Stimulated activated naive CD8-positive, alpha-beta T cell treated with anti-CD3 and anti-CD28 coated beads, Interleukin-15, Interleukin-2, amounts not matched to agents 100 U/mL and 50 U/mL, for 24 hours (primary cell): ENCODE measurements around the gene AGRP.
"Not testable (repeated sequence)": the region's sequence is repeated elsewhere in the genome, so short reads cannot be mapped to it uniquely, and the experiment has no call there.

Source experiments
- ATAC-seq: fragments of 150-1000 bp; cut with Tn5 transposase; one replicate; pipeline ENCODE4 v1.10.0; 2021
- DNase-seq: peaks from one replicate; pipeline ENCODE4 v3.0.0; 2021

AGRP gene

DNA sequence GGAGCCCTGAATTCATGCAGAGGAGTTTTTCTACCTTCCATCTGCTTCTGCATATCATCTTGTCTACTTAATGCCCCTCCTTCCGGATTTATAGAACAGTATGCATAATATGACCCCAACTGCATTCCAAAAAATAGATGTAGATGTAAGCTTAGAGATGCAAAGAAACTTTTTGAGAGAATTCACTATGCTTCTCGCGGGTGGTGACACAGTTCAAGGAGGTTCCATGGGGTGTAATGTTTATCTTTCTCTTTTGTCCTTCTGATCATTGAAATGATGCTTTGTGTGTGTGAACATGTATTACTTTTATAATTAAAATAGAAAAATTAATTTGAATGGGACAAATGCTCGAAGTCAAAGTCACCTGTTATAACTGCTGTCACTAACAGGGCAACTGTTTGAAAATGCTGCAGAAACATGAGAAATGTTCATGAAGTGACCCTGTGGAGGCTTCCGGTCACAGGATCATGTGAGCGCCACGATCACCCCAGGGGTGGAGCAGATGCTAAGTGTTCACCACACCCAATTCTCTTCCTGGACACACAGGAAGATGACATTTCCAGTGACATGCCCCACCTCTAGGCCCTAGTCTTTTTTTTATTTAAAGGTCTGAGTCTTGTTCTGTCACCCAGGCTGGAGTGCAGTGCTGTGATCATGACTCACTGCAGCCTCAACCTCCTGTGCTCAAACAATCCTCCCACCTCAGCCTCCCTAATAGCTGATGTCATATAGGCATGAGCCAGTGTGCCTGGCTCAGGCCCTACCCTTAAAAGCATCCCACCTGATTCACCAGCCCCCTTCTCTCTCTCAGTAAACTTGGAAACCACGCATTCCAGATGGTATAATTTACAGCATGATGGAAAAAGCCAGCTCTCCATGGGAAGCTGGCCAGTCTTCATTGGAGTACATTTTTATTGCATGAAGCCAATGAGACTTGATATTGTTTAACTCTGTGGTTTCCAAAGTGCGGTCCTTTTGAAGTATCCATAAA lies 21.0 kb upstream of the AGRP start:
- peak; percentile 89 for ATAC-seq

DNA sequence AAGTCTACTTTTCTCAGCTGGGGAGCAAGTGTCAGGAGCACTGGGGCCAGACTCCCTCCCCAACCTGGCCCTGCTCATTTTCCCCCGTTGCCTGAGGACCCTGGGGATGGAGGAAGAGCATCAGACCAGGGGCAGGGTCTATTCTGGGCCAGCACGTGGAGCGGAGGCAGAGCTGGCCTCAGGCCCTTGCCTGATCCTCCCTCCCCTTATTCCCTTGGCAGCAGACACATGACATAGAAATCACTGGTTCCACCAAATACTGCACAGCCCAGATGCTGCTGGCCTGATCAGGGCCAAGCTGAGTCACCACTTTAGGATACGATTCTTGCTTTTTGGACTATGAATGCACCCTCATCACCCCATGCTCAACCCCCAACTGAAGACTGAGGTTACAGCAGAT lies 15.8 kb upstream of the AGRP start:
- ATAC-seq (no peak), DNase-seq (no peak)

More for the DNA sequence above, 21.0 kb upstream of the AGRP start:
- peak; percentile 51 for DNase-seq

DNA sequence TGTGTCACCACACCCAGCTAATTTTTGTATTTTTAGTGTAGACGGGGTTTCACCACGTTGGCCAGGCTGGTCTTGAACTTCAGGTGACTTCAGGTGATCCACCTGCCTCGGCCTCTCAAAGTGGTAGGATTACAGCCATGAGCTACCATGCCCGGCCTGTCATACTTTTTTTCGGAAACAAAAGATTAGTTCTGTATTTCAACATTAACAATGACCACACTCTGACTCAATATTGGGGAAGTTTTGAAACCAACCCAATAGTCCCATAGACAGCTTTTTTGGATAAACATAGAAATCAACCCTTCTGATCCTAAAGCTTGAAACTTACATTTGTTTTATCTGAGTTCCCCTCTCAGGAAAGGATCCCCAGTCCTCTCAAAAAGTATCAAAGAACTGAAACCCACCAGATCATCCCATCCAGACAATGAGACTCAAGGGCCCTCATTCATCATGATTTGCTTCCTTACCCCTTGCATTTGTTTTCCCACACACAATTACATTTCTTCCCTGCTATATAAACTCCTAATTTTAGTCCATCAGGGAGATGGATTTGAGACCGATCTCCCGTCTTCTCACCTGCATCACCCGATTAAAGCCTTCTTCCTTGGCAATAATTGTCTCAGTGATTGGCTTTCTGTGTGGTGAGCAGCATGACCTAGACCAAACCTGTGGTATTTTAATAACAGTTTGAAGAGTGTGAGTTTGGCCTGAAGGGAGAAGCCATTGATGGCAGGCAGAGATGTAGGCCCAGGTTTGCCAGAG lies 7.2 kb upstream of the AGRP start:
- no peak for DNase-seq

DNA sequence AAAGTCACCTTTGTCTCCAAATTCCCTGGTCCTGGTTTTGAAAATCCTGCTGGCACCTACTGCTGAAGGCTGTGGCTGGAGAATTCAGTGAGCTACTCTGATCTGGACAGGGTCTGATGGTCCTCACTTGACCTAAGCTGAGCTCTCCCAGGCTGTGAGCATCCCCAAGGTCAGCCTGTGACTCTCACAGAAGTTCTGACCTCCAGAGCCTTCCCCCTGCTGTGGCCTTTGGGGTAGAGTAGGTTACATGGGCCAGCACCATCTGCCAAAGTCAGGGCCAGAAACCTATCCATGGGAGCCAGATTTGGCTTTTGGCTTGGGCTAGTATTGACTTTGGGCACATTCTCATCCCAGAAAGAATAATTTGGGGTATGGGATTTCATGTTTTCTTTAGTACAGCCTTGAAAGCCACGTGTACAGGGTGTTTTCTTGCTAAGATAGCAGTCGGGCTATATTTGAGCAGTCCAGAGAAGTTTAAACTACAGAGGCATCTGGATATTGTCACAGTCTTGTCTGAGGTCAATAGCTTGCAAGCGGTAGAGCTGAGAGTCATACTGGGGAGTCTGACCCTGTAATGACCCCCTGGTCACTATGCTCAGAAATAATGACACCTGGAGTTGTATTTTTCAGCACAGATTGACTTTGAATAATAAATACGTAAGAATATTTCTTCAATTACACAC lies 6.2 kb upstream of the AGRP start:
- ATAC-seq (no peak), DNase-seq (no peak)

More for the DNA sequence above, 7.2 kb upstream of the AGRP start:
- no peak for ATAC-seq

DNA sequence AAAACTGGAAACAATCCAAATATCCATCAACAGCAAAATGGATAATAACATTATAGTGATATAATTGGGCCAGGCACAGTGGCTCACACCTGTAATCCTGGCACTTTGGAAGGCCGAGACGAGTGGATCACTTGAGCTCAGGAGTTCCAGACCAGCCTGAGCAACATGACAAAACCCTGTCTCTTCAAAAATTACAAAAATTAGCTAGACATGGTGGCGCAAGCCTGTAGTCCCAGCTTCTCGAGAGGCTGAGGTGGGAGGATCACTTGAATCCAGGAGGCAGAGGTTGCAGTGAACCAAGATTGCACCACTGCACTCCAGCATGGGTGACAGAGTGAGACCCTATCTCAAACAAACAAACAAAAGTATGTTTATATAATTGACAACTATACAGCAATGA lies 4.2 kb upstream of the AGRP start:
- not testable (repeated sequence) for ATAC-seq, DNase-seq

DNA sequence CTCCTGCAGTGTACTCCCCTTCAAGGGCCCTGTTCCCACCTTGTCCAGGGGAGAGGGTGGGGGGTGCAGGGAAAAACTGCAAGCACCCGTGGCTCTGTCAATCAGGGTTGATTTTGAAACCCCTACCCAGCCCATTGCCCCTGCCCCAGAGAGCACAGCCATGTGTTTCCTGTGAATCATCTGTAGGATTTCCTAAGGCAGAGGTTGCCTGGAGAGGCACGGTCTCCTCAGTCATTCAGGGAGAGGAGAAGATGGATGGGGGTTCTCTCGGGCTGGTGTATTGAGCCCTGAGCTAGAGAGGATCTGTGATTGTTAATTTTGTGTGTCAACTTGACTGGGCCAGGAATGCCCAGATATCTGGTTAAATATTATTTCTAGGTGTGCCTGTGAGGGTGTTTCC lies 3.5 kb upstream of the AGRP start:
- DNase-seq (no peak), ATAC-seq (no peak)

DNA sequence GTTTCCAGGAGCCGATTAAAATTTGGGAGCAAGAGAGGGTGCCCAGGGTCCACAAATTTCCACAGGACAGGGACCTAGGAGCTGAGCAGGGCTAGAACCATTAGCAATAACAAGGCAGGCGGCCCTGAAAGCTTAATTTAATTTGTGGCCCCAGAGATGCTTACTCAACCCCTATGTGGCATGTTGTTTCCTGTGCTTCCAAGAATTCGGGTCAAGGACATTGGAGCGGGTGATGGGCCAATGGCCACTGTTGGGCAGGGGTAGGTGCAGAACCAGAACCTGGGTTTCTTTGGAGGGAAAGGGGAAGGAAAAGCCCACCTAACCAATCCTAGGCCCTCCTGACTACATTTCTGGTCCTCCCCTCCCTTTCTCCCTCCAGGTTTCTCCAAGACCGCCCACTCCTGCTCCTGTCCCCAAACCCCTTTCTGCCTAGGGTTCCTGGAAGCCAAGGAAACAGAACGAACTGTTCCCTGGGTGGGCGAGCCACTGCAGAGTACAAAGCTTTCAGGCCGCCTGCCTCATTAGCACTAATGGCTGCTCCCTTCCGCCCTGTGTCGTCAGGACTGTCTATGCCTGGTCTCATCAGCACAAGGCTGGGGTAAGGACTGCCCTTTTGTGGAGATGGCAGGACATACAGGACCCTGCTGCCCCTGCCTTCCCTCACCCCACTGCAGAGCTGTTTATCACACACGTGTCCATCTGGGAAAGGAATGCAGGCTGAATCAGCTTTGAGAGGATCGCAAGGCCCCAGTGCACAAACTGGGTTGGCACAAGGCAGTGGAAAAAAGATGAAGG lies 581 bp upstream of the AGRP start:
- DNase-seq (no peak), ATAC-seq (no peak)

DNA sequence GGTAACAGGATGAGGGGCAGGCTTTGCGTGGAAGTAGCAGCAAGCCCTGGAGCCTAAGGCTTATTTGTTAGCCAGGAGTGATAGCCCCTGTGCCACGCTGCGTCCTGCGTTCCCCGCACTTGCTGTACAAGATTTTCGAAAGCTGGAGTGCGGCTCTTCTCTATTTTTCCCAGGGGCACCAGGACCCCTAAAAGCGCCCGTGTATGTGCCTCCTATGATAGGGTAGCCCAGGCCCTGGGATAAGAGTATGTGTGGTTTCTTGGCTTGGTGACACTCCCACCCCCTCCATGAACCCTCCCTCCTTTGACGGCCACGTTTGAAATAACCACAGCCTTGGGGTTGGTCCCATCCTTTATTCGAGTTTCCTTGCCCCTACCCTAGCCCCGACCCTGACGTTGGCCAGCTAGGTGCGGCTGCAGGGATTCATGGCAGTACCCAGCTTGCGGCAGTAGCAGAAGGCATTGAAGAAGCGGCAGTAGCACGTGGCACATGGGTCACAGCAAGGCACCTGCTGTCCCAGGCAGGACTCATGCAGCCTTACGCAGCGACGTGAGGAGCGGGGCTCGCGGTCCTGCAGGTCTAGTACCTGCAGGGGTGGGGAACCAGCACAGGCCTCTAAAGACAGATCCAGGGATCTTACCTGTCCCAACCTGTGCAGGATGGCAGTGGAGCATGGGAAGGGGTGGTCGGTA lies 968 bp downstream of the AGRP start:
- peak; percentile 20 for DNase-seq
- ATAC-seq, result no peak

DNA sequence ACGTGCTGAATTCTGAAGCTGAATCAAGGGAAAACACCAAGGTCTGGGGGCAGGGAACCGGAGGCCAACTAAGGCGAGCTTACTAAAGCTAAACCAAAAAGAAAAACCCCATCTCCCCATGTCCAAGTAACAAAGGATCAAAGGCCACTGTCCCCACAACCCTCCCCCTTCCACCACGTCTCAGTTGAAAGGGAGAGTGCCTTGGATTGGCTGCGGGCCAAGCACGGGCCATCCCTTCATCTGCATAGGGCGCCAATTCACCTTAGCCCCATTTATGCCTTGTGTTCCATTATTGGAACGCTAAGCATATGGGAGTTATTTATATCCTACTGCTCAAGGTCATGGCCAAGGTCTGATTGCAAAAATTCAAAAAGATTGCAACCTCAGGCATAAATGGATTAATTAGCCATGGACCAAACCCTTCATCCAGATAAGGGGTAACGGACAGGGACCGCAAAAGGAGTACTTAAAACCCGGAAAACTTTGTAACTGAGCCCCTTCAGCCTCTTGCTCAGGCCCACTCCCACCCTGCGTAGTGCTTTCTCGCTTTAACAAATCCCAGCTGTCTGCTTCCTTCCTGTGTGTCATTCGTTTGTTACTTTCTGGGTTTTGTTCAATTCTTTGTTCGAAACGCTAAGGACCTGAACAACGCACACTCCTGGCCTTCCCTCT lies 1.6 kb downstream of the AGRP start:
- ATAC-seq (peak; percentile 25), DNase-seq (peak; percentile 74)

DNA sequence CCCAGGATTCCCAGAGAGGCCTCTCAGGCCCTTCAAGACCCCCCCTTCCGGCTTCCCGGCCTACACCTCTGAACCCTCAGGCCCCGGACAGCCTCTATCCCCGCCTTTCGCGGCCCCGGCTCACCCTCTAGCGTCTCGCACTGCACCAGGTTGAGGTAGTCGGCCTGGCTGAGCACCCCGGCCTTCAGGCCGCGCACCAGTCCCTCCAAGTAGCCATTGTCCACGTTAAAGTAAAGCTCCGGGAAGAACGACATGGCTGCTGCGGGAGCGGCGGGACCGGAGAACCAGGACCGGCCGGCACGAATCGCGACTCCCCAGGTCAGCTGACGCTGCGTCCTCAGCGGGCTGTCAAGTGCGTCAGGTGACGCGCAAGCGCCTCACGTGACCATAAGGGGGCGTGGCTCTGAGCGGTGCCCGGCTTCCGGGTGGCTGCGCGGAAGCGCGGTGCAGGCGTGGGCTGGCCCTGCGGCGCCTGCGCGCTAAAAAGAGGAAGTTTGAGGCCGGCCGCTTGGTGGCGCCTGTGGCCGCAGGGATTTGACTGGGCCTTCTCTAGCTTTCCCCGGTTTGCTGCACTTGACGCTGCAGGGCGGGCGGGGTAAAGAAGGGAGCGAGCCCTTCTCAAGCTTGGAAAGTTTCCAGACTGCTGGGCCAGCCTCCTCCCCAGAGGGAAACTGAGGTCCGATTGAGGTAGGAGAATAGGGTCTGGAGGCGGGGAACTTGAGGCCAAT lies 2.4 kb downstream of the AGRP start, which contains the start of gene ATP6V0D1:
TSS of gene ATP6V0D1 (minus strand) at position 325 of the 728 bp plus-strand sequence. CDS start at position 254, 71 bp downstream.
- peak; percentile 92 for ATAC-seq
- DNase-seq, result peak; percentile 100

DNA sequence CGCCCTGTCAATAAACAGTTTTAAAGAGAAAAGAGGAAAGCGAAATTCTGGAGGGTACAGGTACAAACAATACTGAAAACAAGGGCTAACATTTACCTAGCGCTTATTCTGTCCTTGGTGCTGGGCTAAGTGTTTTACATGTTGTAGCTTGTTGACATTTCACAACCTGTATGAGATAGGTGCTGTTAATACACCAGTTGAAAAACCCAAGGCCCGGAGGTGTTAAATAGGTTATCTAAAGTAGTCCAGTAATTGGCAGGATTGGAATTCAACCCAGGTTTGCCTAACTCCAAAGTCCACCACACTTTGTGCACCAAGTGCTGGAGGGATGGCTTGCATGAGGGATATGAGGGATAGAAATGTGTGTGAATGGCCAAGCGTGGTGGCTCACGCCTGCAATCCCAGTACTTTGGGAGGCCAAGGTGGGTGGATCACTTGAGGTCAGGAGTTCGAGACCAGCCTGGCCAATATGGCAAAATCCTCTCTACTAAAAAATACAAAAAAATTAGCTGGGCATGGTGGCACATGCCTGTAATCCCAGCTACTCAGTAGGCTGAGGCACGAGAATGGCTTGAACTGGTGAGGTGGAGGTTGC lies 5.3 kb downstream of the AGRP start:
- ATAC-seq (no peak), DNase-seq (no peak)

DNA sequence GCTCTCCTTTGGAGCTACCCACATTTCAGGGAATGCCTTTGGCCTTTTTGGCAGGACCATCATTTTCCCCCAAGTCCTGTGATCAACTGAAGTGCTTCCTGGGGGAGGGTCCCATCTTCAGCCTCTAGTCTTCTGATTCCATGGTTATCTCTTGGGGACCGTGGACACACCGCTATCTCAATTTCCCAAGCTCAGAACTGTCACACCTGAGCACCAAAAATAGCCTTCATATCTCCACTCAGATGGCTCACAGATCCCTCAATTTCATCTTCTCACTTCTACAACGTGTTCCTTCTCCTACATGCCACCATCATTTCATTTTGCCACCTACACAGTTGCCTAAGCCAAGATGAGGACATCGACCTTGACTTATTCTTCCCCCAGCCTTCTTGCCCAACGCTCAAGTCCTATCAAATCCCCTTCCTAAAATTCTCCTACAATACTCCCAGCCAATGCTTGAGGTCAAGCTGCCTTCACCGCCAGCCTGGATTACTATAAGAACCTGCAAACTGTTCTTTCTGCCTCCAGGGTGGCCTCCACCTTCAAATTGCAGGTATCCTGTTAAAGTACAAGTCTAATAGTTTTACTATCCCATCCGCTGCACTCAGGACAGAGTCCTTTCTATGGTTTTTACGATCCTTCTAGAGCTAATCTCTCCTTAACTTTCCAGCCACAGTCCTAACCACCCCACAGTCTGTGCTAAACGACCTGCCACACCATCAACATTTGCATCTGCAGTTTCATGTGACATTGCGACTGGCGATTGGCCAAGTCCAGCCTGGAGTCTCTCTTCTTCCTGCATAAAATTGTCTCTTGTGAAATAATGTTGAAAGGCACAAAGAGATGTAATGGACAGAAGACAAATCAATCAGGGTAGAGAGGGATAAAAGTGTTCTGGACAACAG lies 8.5 kb downstream of the AGRP start:
- no peak for ATAC-seq
- DNase-seq, result no peak

DNA sequence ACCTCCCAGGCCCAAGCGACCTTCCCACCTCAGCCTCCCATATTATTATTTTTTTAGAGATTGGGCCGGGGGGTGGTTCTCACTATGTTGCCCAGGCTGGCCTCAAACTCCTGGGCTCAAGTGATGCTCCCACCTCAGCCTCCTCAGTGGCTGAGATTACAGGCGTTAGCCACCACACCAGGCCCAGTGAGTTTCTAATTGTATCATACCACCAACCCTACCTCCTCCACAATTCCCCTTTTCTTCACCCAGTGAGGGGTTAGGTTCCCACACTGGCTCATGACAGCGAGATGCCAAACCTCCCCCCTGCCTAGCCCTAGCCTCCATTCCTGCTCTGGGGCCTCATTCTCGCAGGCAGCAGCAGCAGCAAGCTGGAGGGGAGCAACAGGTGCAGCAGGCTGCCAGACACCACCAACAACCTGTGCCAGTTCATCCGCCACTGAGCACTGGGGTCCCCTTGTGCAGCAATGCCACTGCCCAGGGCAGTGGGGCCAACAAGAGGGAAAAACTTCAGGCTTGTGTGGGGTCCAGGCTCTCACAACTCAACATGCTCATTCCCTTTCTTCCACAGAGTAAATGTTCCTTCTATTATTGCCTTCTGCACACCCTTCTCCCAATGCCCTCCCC lies 11.5 kb downstream of the AGRP start:
- no peak for ATAC-seq
- DNase-seq, result no peak

DNA sequence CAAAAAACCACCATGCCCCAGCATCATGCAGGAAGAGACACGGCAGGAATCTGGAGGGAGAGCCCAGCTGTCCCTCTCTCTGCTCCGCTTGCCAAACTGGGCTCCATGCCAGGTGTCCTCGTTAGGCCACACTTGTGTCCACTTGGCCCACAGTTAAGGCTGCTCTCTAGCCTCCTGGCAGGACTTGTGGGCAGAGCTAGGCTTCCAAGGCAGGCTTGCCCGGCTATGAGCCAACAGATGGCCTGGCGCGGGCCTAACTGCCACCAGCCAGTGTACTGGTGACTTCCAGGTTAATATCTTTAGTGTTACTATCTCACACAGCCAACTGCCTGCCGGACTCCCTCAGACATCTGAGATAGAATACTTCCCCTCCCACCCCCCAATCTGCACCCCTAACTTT lies 13.0 kb downstream of the AGRP start:
- DNase-seq (no peak), ATAC-seq (no peak)

DNA sequence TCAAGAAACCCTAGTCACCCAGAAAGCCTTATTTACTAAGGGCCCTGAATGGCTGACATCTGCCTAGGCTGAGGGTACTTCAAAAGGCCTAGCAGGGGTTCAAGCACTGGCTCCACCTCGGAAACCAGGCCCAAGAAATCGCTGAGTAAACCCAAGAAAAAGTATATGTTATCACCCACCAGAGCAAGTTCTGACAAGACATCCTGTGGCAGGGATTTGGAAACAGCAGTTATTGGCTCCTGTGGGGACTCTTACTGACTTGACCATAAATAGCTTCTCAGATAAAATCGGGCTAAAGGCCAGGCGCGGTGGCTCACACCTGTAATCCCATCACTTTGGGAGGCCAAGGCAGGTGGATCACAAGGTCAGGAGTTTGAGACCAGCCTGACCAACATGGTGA lies 14.6 kb downstream of the AGRP start:
- ATAC-seq (no peak), DNase-seq (no peak)

DNA sequence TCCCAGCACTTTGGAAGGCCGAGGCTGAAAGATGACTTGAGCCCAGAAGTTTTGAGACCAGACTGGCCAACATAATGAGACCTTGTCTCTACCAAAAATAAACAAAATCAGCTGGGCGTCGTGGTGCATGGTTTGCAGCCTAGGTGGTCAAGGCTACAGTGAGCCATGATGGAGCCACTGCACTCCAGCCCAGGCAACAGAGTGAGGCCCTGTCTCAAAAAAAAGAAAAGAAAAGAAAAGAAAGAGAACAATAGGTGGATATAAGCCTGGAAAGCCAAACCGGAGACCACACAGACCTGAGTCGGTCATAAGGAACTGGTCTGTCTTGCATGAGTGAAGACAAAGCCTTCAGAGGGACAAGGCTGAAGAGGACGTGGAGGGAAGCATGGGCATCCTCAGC lies 16.8 kb downstream of the AGRP start:
- ATAC-seq (no peak), DNase-seq (no peak)

DNA sequence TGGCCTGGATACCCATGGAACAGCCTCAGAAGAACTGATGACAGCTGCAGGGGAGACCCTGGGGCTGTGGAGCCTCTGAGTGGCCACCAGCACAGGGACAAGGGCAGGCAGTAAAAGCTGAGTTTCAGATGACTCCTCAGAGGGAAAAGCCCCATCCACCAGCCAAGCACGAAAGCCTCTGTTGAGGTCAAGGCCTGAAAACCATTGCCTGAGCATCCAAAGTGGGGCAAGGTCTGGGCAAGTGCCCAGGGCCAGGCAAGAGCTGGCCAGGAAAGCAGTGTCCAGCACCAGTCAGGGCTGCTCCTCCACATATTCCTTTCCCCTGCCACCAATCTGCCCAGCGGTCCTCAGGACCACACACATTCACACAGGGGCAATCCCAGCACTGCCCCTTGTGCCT lies 18.8 kb downstream of the AGRP start:
- DNase-seq (no peak), ATAC-seq (no peak)

DNA sequence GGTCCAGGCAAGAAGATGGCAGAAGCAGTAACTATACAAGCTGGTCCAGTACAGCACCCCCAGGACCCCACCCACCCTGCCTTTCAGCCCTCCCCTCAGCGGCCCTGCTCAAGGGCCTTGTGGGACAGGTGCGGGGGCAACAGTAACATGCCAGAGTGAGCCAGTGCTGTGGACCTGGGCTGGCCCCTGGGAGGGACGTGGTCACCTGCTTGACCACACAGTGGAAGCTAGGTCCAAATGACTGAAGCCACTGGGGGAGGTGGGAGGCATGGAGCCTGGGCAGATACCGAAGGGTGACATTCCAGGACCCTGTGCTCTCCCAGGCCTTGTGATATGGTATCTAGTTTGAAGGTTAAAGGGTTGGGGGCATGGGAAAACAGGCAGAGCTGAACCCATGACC lies 19.7 kb downstream of the AGRP start:
- no peak for ATAC-seq
- DNase-seq, result no peak
